Stimulated activated memory B cell treated with anti-CD40 and anti-IgM and Interleukin-4, amounts not matched to agents 10 μg/mL and 1 μg/mL and 100 μg/mL, for 72 hours (primary cell): ENCODE results near the gene SRCAP.

ENCODE experiments used
- ATAC-seq: fragments of 150-1000 bp; cut with Tn5 transposase; 2 replicates; pipeline ENCODE4 v1.10.0; 2021
- H3K27ac Mint-ChIP-seq: one replicate; pipeline ENCODE4 v1.8.0; 2022; ENCODE audit warnings: mild to moderate bottlenecking, mixed read lengths
- H3K27me3 Mint-ChIP-seq: one replicate; pipeline ENCODE4 v1.8.0; 2022; ENCODE audit warnings: mixed read lengths
- H3K36me3 Mint-ChIP-seq: one replicate; pipeline ENCODE4 v1.8.0; 2022; ENCODE audit warnings: mixed read lengths
- H3K4me1 Mint-ChIP-seq: one replicate; pipeline ENCODE4 v1.8.0; 2022; ENCODE audit warnings: mixed read lengths
- H3K4me3 Mint-ChIP-seq: one replicate; pipeline ENCODE4 v1.8.0; 2022; ENCODE audit warnings: mild to moderate bottlenecking, moderate library complexity, mixed read lengths
- H3K9me3 Mint-ChIP-seq: one replicate; pipeline ENCODE4 v1.8.0; 2022; ENCODE audit warnings: mixed read lengths

The SRCAP gene

GRCh38 chr16:30787613-30788378 is 88.8 kb downstream of the SRCAP start:
- Mint-ChIP-seq H3K36me3 (peaks cover 8% of the 10 kb centered on the region), H3K4me1 (peaks cover 19% of the 10 kb centered on the region), H3K27me3 (peaks cover 37% of the 10 kb centered on the region), H3K9me3 (no peaks in the 10 kb centered on the region), H3K27ac (peak overlapping the region; percentile 91), H3K4me3 (peak overlapping the region; percentile 92)
- no peak for ATAC-seq
